Left lung (tissue), 10 donors: Measurements from ENCODE around the gene HAUS6. TPM values are rescaled to one million over a fixed set of nuclear protein-coding genes. Genes with fewer than 3 reads are reported as not detected.

ENCODE experiments used
- ATAC-seq: fragments of 200-7000 bp; cut with Tn5 transposase; one replicate; pipeline ENCODE4 v1.9.1; 2020; ENCODE audit warnings: moderate library complexity
- DNase-seq, 4 donors: peaks; one replicate each; pipeline ENCODE4 v3.0.0-alpha.2; 2013 to 2020
- H3K27ac ChIP-seq, 2 donors: fragments of 200-600 bp; sonication (generic) in 1 of 2; one replicate each; pipeline versions ENCODE4 v1.5.0 to v1.8.0; 2020 to 2021
- H3K27me3 ChIP-seq, 2 donors: fragments of 200-600 bp; sonication (generic) in 1 of 2; one replicate each; pipeline versions ENCODE4 v1.5.0 to v1.8.0; 2020 to 2021
- H3K36me3 ChIP-seq, 2 donors: fragments of 200-600 bp; sonication (generic) in 1 of 2; one replicate each; pipeline versions ENCODE4 v1.5.0 to v1.8.0; 2020 to 2021
- H3K4me1 ChIP-seq, 2 donors: fragments of 200-600 bp; one replicate each; pipeline ENCODE4 v1.8.0; 2021
- H3K4me3 ChIP-seq, 2 donors: fragments of 200-600 bp; sonication (generic) in 1 of 2; one replicate each; pipeline versions ENCODE4 v1.5.0 to v1.8.0; 2020 to 2021; ENCODE audit warnings: mild to moderate bottlenecking in 1 of 2
- H3K9me3 ChIP-seq, 2 donors: fragments of 200-600 bp; sonication (generic) in 1 of 2; one replicate each; pipeline versions ENCODE4 v1.5.0 to v1.8.0; 2020 to 2021
- CTCF ChIP-seq, 2 donors: fragments of 200-600 bp; sonication (generic) in 1 of 2; IDR thresholded peaks; one replicate each; pipeline versions ENCODE4 v1.5.0 to v1.8.0; 2021; ENCODE audit warnings: antibody characterized with exemption in 2 of 2
- intact Hi-C, 2 donors: fragments of 100-400 bp; cut with DNase I; formaldehyde crosslinking; loops; one replicate each; pipeline versions ENCODE4 v1.11.2 to v1.14.2; 2022
- polyA plus RNA-seq, 6 donors: library from polyadenylated mRNA; unstranded; fragments of 120-200 nt; gene quantifications; one replicate each; pipeline ENCODE4 v1.2.1, GENCODE V29; 2013; ENCODE audit not compliant: insufficient read length in 6 of 6
- total RNA-seq, 2 donors: library from RNA; stranded (reverse); fragmentation: NEBNext Ultra II Directional; extraction: Animal tissue kit (Norgen Biotek cat#: 25700); gene quantifications; one replicate each; pipeline ENCODE4 v1.2.1, GENCODE V29; 2021
- donor health status: DM: no; HTN: yes; CAD: no.
- donor health status: DM: no; HTN: no; CAD: no.

The HAUS6 gene
- total and polyA plus RNA-seq, 8 donors = 7.9 to 20.3 (median 18.2) TPM

GRCh38 chr9:19122490-19123042 lies 19.9 kb upstream of the HAUS6 start:
- peaks cover 5 to 86% of the 10 kb centered on the region in 2 donors for H3K36me3 ChIP-seq
- TF ChIP-seq CTCF (IDR thresholded peaks at IDR 0.05) = no peak
- DNase-seq (no peak), ATAC-seq (no peak)
- peaks cover 0 to 88% of the 10 kb centered on the region in 2 donors for H3K4me1 ChIP-seq
- no peak overlapping the region for H3K4me3 ChIP-seq
- no peaks in the 10 kb centered on the region for H3K9me3 ChIP-seq
- H3K27me3 ChIP-seq = no peaks in the 10 kb centered on the region
- H3K27ac ChIP-seq = no peak overlapping the region
- intact Hi-C loops = no loop called here

- ATAC-seq = no peak
- intact Hi-C loops = no loop called here
- H3K36me3 ChIP-seq = peaks cover 7 to 97% of the 10 kb centered on the region in 2 donors
Observed at GRCh38 chr9:19120877-19121276, 18.2 kb upstream of the HAUS6 start.

DNA sequence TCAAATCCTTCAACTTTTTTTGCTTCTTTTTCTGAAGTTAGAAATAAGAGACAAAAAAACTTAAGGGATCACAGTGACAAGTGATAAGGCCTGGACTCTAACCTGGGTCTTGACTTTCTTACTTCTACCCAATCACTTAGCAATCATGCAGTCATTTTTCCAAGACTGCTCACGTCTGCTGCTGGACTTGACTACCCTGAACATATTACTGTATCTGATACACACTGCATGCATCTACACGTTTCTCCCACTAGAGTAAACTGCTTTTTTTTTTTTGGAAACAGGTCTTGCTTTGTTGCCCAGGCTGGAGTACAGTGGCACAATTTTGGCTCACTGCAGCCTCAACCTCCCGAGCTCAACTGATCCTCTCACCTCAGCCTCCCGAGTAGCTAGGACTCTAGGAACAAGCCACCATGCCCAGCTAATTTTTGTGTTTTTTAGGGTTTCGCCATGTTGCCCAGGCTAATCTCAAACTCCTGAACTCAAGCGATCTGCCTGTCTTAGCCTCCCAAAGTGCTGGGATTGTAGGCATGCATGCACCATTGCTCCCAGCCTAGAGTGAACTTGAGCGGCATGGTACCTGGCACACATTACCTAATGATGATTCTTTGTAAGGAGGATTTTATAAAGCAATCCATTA lies 17.2 kb upstream of the HAUS6 start:
- Histone ChIP-seq H3K27ac (peak overlapping the region in 1 of 2 donors; percentile 63), H3K4me3 (no peak overlapping the region), H3K27me3 (no peaks in the 10 kb centered on the region), H3K9me3 (no peaks in the 10 kb centered on the region), H3K36me3 (peaks cover 7 to 97% of the 10 kb centered on the region in 2 donors), H3K4me1 (peaks cover 0 to 85% of the 10 kb centered on the region in 2 donors)
- ATAC-seq = no peak
- DNase-seq = no peak
- no peak for TF ChIP-seq CTCF (IDR thresholded peaks at IDR 0.05)
- intact Hi-C loops = no loop called here

More at GRCh38 chr9:19120877-19121276, 18.2 kb upstream of the HAUS6 start:
- Histone ChIP-seq H3K4me3 (no peak overlapping the region), H3K9me3 (no peaks in the 10 kb centered on the region), H3K27me3 (no peaks in the 10 kb centered on the region), H3K27ac (no peak overlapping the region), H3K4me1 (peaks cover 0 to 94% of the 10 kb centered on the region in 2 donors)
- no peak for DNase-seq
- TF ChIP-seq CTCF (IDR thresholded peaks at IDR 0.05) = no peak

GRCh38 chr9:19119246-19119645 lies 16.5 kb upstream of the HAUS6 start:
- Histone ChIP-seq H3K4me3 (no peak overlapping the region), H3K36me3 (peaks cover 7 to 100% of the 10 kb centered on the region in 2 donors)
- intact Hi-C loops = no loop called here

More at GRCh38 chr9:19119246-19119645, 16.5 kb upstream of the HAUS6 start:
- H3K4me1 ChIP-seq = peaks cover 0 to 78% of the 10 kb centered on the region in 2 donors
- H3K27me3 ChIP-seq = no peaks in the 10 kb centered on the region
- ATAC-seq = no peak
- TF ChIP-seq CTCF (IDR thresholded peaks at IDR 0.05) = no peak
- no peaks in the 10 kb centered on the region for H3K9me3 ChIP-seq
- DNase-seq = no peak
- peak overlapping the region in 1 of 2 donors; percentile 63 for H3K27ac ChIP-seq
